GM20431 (cell line): ENCODE data around the gene TSSC4.

Experiments
- in situ Hi-C: fragments of 300-500 bp; cut with MseI, MboI; formaldehyde crosslinking; loops from one replicate; pipeline ENCODE4 v1.15.0; 2020; ENCODE audit warnings: low sequenced_read_pairs; ENCODE audit not compliant: unreplicated experiment

Gene TSSC4

DNA sequence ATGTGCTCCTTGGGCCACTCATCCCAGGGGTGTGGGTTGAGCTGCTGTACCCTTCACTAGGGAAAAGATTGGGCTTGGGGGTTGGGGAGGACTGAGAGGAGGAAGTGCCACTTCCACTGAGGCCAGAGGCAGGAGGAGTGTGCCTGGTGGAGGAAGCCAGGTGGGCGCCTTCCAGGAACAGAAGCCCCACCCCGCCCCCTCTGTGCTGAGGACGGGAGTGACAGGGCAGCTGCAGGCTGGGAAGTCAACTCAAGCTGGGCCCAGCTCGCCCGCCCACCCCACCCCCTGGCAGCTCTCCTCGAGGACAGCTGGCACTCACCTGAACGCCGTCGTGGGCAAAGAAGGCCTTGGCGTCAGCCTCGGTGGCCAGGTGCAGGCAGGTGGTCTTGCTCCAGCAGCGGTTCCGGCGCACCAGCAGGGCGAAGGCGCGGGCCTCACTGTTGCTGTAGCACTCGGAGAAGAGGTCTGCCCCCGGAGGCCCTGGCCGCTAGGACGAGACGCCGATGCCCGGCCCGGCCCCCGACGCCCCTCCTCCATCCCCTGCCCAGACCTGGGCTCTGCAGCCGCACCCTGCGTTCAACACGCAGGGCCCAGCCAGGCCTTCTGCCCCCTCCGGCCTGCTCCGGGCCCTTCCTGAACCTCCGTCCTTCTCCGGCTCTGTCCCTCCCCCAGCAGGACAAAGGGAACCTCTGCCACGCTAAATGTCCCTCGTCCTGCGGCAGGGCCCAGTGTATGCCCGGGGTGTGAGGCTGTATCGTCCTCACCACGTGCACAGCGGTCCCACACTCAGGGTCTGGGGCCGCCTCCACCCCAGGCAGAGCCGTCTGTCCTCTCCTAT, 13.4 kb downstream of the TSSC4 start:
- in situ Hi-C loops = loop anchor here (10.0 kb wide), 1 partner anchor 219 kb away; no protein-coding TSS in a partner anchor

DNA sequence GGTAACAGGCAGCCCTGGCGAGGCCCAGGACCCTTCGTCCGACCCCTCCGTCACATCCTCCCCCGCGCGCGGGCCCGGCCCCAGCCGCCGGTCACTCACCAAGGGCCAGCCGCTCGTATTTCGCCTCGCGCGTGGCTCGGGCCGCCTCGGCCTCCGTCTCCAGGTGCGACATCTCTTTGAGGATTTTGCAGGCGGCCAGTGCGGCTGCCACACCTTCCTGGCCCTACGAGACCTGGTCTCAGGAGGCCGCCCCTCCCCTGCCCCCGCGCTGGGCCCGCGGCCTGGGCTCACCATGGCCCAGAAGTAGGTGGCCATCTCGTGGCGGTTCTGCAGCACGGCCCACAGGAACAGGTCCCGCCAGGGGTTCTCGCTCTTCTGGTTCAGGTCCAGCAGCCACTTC, 14.1 kb downstream of the TSSC4 start:
- in situ Hi-C loops = loop anchor here (10.0 kb wide), 1 partner anchor 220 kb away; no protein-coding TSS in a partner anchor

- in situ Hi-C loops = loop anchor here (10.0 kb wide), 1 partner anchor 220 kb away; no protein-coding TSS in a partner anchor
These were observed 14.6 kb downstream of the TSSC4 start for GRCh38 chr11:2415171-2415570.

- in situ Hi-C loops = loop anchor here (10.0 kb wide), 1 partner anchor 221 kb away; no protein-coding TSS in a partner anchor
These were observed 15.2 kb downstream of the TSSC4 start for GRCh38 chr11:2415601-2416380.

DNA sequence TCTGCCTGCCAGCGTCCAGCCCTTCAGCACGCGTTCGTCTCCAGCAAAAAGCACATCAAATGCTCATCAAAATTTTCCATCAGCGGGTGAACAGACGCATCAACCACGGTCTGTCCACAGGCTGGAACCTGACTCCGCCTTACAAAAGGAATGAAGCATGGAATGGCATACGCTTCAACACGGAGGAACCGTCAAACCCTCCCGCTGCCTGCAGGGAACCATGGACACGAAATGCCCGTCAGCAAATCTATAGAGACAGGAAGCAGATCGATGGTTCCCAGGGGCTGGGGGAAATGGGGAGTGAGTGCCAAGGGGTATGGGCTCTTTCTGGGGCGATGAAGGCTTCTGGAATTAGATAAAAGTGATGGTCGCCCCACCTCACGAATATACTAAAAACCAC, 16.2 kb downstream of the TSSC4 start:
- in situ Hi-C loops = loop anchor here (10.0 kb wide), 1 partner anchor 222 kb away; no protein-coding TSS in a partner anchor

- in situ Hi-C loops = loop anchor here (10.0 kb wide), 1 partner anchor 223 kb away; no protein-coding TSS in a partner anchor
These were observed 17.5 kb downstream of the TSSC4 start for GRCh38 chr11:2417856-2418692.

GRCh38 chr11:2418693-2419360, 18.3 kb downstream of the TSSC4 start:
- in situ Hi-C loops = loop anchor here (10.0 kb wide), 1 partner anchor 224 kb away; no protein-coding TSS in a partner anchor

- in situ Hi-C loops = loop anchor here (10.0 kb wide), 2 partner anchors 105 to 225 kb away; no protein-coding TSS in a partner anchor
These were observed 19.3 kb downstream of the TSSC4 start for GRCh38 chr11:2419638-2420501.

GRCh38 chr11:2420502-2421225, 20.1 kb downstream of the TSSC4 start:
- in situ Hi-C loops = loop anchor here (10.0 kb wide), 1 partner anchor 106 kb away; no protein-coding TSS in a partner anchor

GRCh38 chr11:2421226-2421994, 20.9 kb downstream of the TSSC4 start:
- in situ Hi-C loops = loop anchor here (10.0 kb wide), 1 partner anchor 107 kb away; no protein-coding TSS in a partner anchor

DNA sequence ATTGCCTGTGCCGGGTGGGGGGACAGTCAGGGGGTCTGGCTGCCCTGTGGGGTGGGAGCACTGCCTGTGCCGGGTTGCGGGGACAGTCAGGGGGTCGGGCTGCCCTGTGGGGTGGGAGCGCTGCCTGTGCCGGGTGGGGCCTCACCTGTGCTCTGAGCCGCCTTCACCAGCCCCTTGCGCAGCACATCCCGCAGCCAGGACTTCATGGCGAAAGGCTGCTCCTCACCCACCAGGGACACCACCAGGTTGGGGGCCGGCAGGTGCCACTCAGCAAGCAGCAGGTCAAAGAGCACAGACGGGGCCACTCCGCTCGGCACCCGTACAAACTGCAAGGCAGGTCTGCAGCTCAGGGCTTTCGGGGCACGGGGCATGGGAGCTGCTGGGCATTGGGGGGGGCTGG, 21.4 kb downstream of the TSSC4 start:
- in situ Hi-C loops = loop anchor here (10.0 kb wide), 1 partner anchor 107 kb away; no protein-coding TSS in a partner anchor

DNA sequence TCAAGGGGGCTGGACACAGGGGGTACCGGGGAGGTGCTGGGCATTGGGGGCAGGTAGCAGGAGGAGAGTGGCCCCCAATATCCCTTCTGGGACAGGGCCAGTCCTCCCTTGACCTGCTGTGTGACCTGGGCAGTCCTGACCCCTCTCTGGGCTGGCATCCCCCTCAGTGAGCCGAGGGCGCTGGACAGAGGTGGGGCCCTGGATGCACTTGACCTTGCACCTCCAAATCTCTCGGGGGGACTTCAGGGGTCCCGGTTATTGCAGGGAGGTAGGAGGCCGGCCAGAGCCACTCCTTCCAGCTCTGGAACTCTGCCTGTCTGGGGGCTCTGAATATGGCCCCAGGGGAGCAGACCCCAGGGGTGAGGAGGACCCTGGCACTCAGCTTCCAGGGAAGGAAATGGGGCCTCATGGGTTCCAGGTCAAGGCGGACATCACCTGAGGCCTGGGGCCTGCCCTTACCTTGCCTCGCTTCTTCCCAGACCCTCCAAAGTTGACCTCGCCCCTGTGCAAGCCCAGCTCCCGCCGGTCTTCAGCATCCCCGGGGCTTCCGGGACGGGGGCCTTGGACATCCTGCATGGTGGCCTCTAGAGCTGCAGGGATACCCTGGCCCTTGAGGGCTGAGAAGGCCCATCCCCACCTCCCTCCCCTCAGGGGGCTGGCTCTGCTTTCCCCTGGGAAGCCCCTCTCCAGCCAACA, 22.1 kb downstream of the TSSC4 start:
- in situ Hi-C loops = loop anchor here (10.0 kb wide), 1 partner anchor 108 kb away; no protein-coding TSS in a partner anchor

GRCh38 chr11:2423157-2424025, 22.8 kb downstream of the TSSC4 start:
- in situ Hi-C loops = loop anchor here (10.0 kb wide), 1 partner anchor 109 kb away; no protein-coding TSS in a partner anchor

DNA sequence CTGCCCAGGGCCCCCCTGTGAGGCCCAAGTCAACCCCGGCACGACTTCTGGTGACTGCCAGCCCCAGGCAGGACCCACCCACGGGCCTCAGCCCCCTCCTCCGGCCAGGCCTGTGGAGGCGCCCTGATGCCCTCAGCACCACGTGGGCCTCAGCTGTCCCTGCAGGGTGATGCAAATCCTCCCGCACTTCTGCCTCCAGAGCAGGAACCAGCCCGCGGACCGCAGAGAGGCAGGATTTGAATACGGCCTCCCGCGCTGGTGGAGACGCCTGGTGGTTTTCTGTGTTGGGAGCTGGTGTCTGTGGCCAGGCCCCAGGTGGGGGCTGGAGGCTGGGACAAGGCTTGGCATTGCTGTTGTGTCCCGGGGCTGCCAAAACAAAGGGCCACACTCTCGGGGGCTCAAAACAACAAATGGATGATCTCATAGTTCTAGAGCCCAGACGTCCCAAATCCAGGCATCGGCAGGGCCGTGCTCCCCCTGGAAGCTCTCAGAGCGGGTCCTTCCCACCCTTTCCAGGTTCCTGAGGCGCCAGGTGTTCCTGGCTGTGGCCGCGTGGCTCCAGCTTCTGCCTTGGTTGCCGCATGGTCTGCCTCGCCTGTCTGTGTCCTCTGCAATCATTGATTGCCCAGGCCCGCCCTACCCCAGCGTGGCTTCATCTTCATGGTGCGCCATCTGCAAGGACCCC, 24.4 kb downstream of the TSSC4 start:
- in situ Hi-C loops = loop anchor here (10.0 kb wide), 1 partner anchor 110 kb away; no protein-coding TSS in a partner anchor
